Measurements from ENCODE around the gene ENHO. TPM values are rescaled to one million over a fixed set of nuclear protein-coding genes. Genes with fewer than 3 reads are reported as not detected.

The ENHO gene
- total RNA-seq, 2 donors from 2014 or later, result 1.2 to 1.3 TPM

- H3K36me3 ChIP-seq, result no peaks in the 10 kb centered on the region
- no peak overlapping the region for H3K4me3 ChIP-seq
- no peak overlapping the region for H3K9ac ChIP-seq (ENCODE audit: low read depth in 2 of 2, low read length in 2 of 2)
- no peaks in the 10 kb centered on the region for H3K9me3 ChIP-seq
- H3K4me1 ChIP-seq, result peaks cover 4% of the 10 kb centered on the region
- H3K27me3 ChIP-seq, result peaks cover 12% of the 10 kb centered on the region
- intact Hi-C loops (cut with DNase I), result no loop called here
- TF ChIP-seq CTCF (IDR thresholded peaks at IDR 0.05), result no peak
- DNase-seq, result no peak
- no peak overlapping the region for H3K27ac ChIP-seq
These were observed 40.5 kb upstream of the ENHO start for GRCh38 chr9:34563262-34563661.

DNA sequence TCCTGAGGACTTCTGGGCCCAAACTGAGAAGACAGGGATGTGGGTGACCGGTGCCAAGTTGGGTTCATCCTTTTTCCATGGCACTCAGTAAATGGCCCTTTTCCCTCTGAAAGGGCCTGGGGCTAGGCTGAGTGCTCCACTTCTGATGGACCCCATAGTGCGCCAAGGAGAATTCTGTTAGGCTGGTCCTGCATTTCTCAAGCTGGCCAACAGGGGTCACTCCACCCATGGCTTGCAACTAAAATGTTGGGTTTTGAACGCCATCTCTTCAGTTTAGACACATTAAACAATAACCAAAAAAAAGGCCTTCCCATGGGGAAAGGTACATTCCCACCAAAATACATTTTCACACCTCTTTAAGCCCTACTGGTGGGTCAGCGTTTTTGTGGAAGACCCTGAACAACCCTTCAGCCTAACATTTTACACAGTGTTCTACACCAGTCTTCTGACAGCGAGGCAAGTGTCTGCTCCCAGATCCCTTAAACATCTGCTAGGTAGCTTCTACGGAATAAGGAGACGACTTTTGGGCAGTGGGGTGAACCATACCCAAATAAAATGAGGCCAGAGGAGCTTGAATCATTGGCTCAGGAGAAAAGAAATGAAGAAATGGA lies 39.5 kb upstream of the ENHO start:
- H3K27ac ChIP-seq, result no peak overlapping the region
- H3K4me3 ChIP-seq, result no peak overlapping the region
- H3K27me3 ChIP-seq, result peaks cover 12% of the 10 kb centered on the region
- no peaks in the 10 kb centered on the region for H3K36me3 ChIP-seq
- H3K9ac ChIP-seq (ENCODE audit: low read depth in 2 of 2, low read length in 2 of 2), result no peak overlapping the region
- TF ChIP-seq CTCF (IDR thresholded peaks at IDR 0.05), result peak; percentile 50
- intact Hi-C loops (cut with DNase I), result no loop called here
- peaks cover 4% of the 10 kb centered on the region for H3K4me1 ChIP-seq
- DNase-seq, result peak; percentile 50
- no peaks in the 10 kb centered on the region for H3K9me3 ChIP-seq

- H3K4me1 ChIP-seq, result peaks cover 4% of the 10 kb centered on the region
- DNase-seq, result peak; percentile 76
- H3K9ac ChIP-seq (ENCODE audit: low read depth in 2 of 2, low read length in 2 of 2), result no peak overlapping the region
- H3K27me3 ChIP-seq, result peaks cover 12% of the 10 kb centered on the region
- no peaks in the 10 kb centered on the region for H3K9me3 ChIP-seq
- no peak overlapping the region for H3K27ac ChIP-seq
- H3K36me3 ChIP-seq, result no peaks in the 10 kb centered on the region
- no peak overlapping the region for H3K4me3 ChIP-seq
- TF ChIP-seq CTCF (IDR thresholded peaks at IDR 0.05), result no peak
- intact Hi-C loops (cut with DNase I), result no loop called here
These were observed 37.9 kb upstream of the ENHO start for GRCh38 chr9:34560599-34561214.

- no peak for TF ChIP-seq CTCF (IDR thresholded peaks at IDR 0.05)
- H3K9ac ChIP-seq (ENCODE audit: low read depth in 2 of 2, low read length in 2 of 2), result peak overlapping the region in 1 of 2 donors; percentile 35
- peaks cover 4% of the 10 kb centered on the region for H3K4me1 ChIP-seq
- intact Hi-C loops (cut with DNase I), result no loop called here
- H3K9me3 ChIP-seq, result no peaks in the 10 kb centered on the region
- no peak overlapping the region for H3K4me3 ChIP-seq
- peaks cover 12% of the 10 kb centered on the region for H3K27me3 ChIP-seq
- DNase-seq, result peak; percentile 55
- no peaks in the 10 kb centered on the region for H3K36me3 ChIP-seq
- no peak overlapping the region for H3K27ac ChIP-seq
These were observed 37.0 kb upstream of the ENHO start for GRCh38 chr9:34559624-34560455.

GRCh38 chr9:34558919-34559623 lies 36.3 kb upstream of the ENHO start:
- H3K4me3 ChIP-seq, result no peak overlapping the region
- no peaks in the 10 kb centered on the region for H3K9me3 ChIP-seq
- no peak for TF ChIP-seq CTCF (IDR thresholded peaks at IDR 0.05)
- no peak for DNase-seq
- no peak overlapping the region for H3K9ac ChIP-seq (ENCODE audit: low read depth in 2 of 2, low read length in 2 of 2)
- H3K36me3 ChIP-seq, result no peaks in the 10 kb centered on the region
- peaks cover 4% of the 10 kb centered on the region for H3K4me1 ChIP-seq
- intact Hi-C loops (cut with DNase I), result no loop called here
- H3K27me3 ChIP-seq, result peaks cover 12% of the 10 kb centered on the region
- H3K27ac ChIP-seq, result no peak overlapping the region

Data from colonic mucosa (tissue), 4 donors.